GM12865 (cell line): Measurements from ENCODE around the gene OR10H1.
"Not testable (repeated sequence)": the region's sequence is repeated elsewhere in the genome, so short reads cannot be mapped to it uniquely, and the experiment has no call there.

ENCODE experiments used
- DNase-seq: peaks from one replicate; pipeline ENCODE4 v3.0.0; 2010; ENCODE audit warnings: low read depth
- H3K4me3 ChIP-seq: 2 replicates; pipeline ENCODE4 v1.5.1; 2011; ENCODE audit warnings: mild to moderate bottlenecking, low read depth, low read length, control low read depth
- CTCF ChIP-seq: IDR thresholded peaks from 2 replicates; pipeline ENCODE4 v1.5.1; 2011; ENCODE audit warnings: low read length, control low read depth, low read depth, inconsistent platforms; ENCODE audit not compliant: insufficient read depth; ENCODE audit errors: missing control alignments

The OR10H1 gene

GRCh38 chr19:15825753-15826152, 10.3 kb upstream of the OR10H1 start:
- no peak overlapping the region for H3K4me3 ChIP-seq
- no peak for TF ChIP-seq CTCF
- no peak for DNase-seq

- H3K4me3 ChIP-seq = no peak overlapping the region
- no peak for TF ChIP-seq CTCF
- no peak for DNase-seq
These were observed 5.2 kb upstream of the OR10H1 start for GRCh38 chr19:15820646-15821045.

GRCh38 chr19:15813916-15814315, 1.5 kb downstream of the OR10H1 start:
- H3K4me3 ChIP-seq = no peak overlapping the region
- no peak for DNase-seq
- no peak for TF ChIP-seq CTCF

GRCh38 chr19:15812060-15812722, 3.3 kb downstream of the OR10H1 start:
- no peak overlapping the region for H3K4me3 ChIP-seq
- DNase-seq = peak; percentile 11
- peak; percentile 13 for TF ChIP-seq CTCF

- no peak for TF ChIP-seq CTCF
- no peak overlapping the region for H3K4me3 ChIP-seq
- DNase-seq = no peak
These were observed 4.0 kb downstream of the OR10H1 start for GRCh38 chr19:15811476-15811875.

GRCh38 chr19:15810335-15810734, 5.1 kb downstream of the OR10H1 start:
- H3K4me3 ChIP-seq = no peak overlapping the region

GRCh38 chr19:15794279-15794678, 21.2 kb downstream of the OR10H1 start:
- not testable (repeated sequence) for DNase-seq, H3K4me3 ChIP-seq

More at GRCh38 chr19:15810335-15810734, 5.1 kb downstream of the OR10H1 start:
- TF ChIP-seq CTCF = peak; percentile 23
- peak; percentile 20 for DNase-seq
